Hematopoietic multipotent progenitor cell treated with erythropoietin and hydrocortisone succinate and interleukin-3 and kit ligand, for 6 days (in vitro differentiated cells): ENCODE results near the gene JAKMIP1.

ENCODE experiments used
- DNase-seq: peaks from one replicate; pipeline ENCODE4 v3.0.0-alpha.2; 2015

Gene JAKMIP1

GRCh38 chr4:6200011-6200921 lies at the start of gene JAKMIP1:
TSS of gene JAKMIP1 (minus strand) at chr4:6200549. CDS start at chr4:6112850, 87,699 bp downstream.
- DNase-seq = peak; percentile 51

GRCh38 chr4:6248394-6248793 lies 48.0 kb upstream of the JAKMIP1 start:
- no peak for DNase-seq

GRCh38 chr4:6246170-6246634 lies 45.9 kb upstream of the JAKMIP1 start:
- no peak for DNase-seq

GRCh38 chr4:6245246-6246169 lies 45.2 kb upstream of the JAKMIP1 start:
- no peak for DNase-seq

- no peak for DNase-seq
Measured at GRCh38 chr4:6242271-6243029, 42.1 kb upstream of the JAKMIP1 start.

- no peak for DNase-seq
Measured at GRCh38 chr4:6241062-6241845, 40.9 kb upstream of the JAKMIP1 start.

GRCh38 chr4:6239968-6240367 lies 39.6 kb upstream of the JAKMIP1 start:
- DNase-seq = no peak

- no peak for DNase-seq
Measured at GRCh38 chr4:6239486-6239885, 39.1 kb upstream of the JAKMIP1 start.

GRCh38 chr4:6236816-6237390 lies 36.6 kb upstream of the JAKMIP1 start:
- DNase-seq = no peak

- no peak for DNase-seq
Measured at GRCh38 chr4:6235901-6236640, 35.7 kb upstream of the JAKMIP1 start.

GRCh38 chr4:6235012-6235411 lies 34.7 kb upstream of the JAKMIP1 start:
- no peak for DNase-seq

- DNase-seq = no peak
Measured at GRCh38 chr4:6233929-6234328, 33.6 kb upstream of the JAKMIP1 start.

GRCh38 chr4:6232836-6233785 lies 32.8 kb upstream of the JAKMIP1 start:
- DNase-seq = no peak

GRCh38 chr4:6231663-6232165 lies 31.4 kb upstream of the JAKMIP1 start:
- no peak for DNase-seq

- no peak for DNase-seq
Measured at GRCh38 chr4:6230827-6231662, 30.7 kb upstream of the JAKMIP1 start.

GRCh38 chr4:6230502-6230785 lies 30.1 kb upstream of the JAKMIP1 start:
- no peak for DNase-seq

- no peak for DNase-seq
Measured at GRCh38 chr4:6229671-6230501, 29.5 kb upstream of the JAKMIP1 start.

- no peak for DNase-seq
Measured at GRCh38 chr4:6229095-6229494, 28.7 kb upstream of the JAKMIP1 start.
